H1 (cell line): ENCODE measurements around the gene PTPRG. TPM values are rescaled to one million over a fixed set of nuclear protein-coding genes. Genes with fewer than 3 reads are reported as not detected.

Experiments used
- CTCF ChIA-PET: fragments of 300-600 bp; sonication (Branson Sonifier 250); formaldehyde crosslinking; loops from one replicate; lab custom pipeline; 2021; ENCODE audit not compliant: partially characterized antibody; lab: Charles Lee
- POLR2A ChIA-PET: fragments of 300-600 bp; sonication (Branson Sonifier 250); formaldehyde crosslinking; loops from one replicate; lab custom pipeline; 2021; ENCODE audit warnings: inconsistent platforms; ENCODE audit not compliant: partially characterized antibody; lab: Charles Lee
- DNase-seq, 2 experiments: peaks; one replicate each; pipeline versions ENCODE4 v3.0.0 to v3.0.0-alpha.2; 2010 to 2022; ENCODE audit warnings: low spot score in 2 of 2, low read depth in 1 of 2, mixed read lengths in 1 of 2
- FAIRE-seq: peaks from 2 replicates; lab custom pipeline; 2011; peaks lifted over from hg19 to GRCh38; lab: Jason Lieb, UNC
- H2AFZ ChIP-seq: 2 replicates; pipeline ENCODE4 v1.8.1; 2012; ENCODE audit warnings: low read length, inconsistent platforms
- H2AK5ac ChIP-seq: 2 replicates; pipeline ENCODE4 v1.6.1; 2013; ENCODE audit warnings: low read depth, low read length
- H2BK120ac ChIP-seq: replicated peaks from 2 replicates; pipeline ENCODE3; 2013; ENCODE audit warnings: low read depth, low read length, inconsistent platforms
- H2BK12ac ChIP-seq: 2 replicates; pipeline ENCODE4 v1.6.1; 2013; ENCODE audit warnings: low read depth, low read length
- H2BK15ac ChIP-seq: 2 replicates; pipeline ENCODE4 v1.6.1; 2013; ENCODE audit warnings: low read length
- H2BK20ac ChIP-seq: 2 replicates; pipeline ENCODE4 v1.6.1; 2013; ENCODE audit warnings: low read length
- H2BK5ac ChIP-seq: 2 replicates; pipeline ENCODE4 v1.6.1; 2013; ENCODE audit warnings: low read depth, low read length
- H3K14ac ChIP-seq: 2 replicates; pipeline ENCODE4 v1.6.1; 2013; ENCODE audit warnings: inconsistent platforms; ENCODE audit not compliant: insufficient read length
- H3K18ac ChIP-seq: 2 replicates; pipeline ENCODE4 v1.6.1; 2013; ENCODE audit warnings: low read length; ENCODE audit errors: extremely low read depth
- H3K23ac ChIP-seq: 2 replicates; pipeline ENCODE4 v1.6.1; 2013; ENCODE audit warnings: inconsistent platforms; ENCODE audit not compliant: insufficient read length
- H3K23me2 ChIP-seq: 2 replicates; pipeline ENCODE4 v1.6.1; 2013; ENCODE audit warnings: low read depth, low read length
- H3K27ac ChIP-seq: 2 replicates; pipeline ENCODE4 v1.6.1; 2011; ENCODE audit warnings: low read depth, low read length, inconsistent platforms
- H3K27me3 ChIP-seq, 4 experiments: replicated peaks in 1 of 4; 1 replicate in 1 of 4; 2 replicates in 3 of 4; pipeline versions ENCODE4 v1.6.1 to v1.8.1; 2011 to 2013; ENCODE audit warnings: low read length in 3 of 4, mild to moderate bottlenecking in 3 of 4, inconsistent platforms in 2 of 4, mixed read lengths in 2 of 4, moderate library complexity in 1 of 4; ENCODE audit not compliant: control insufficient read depth in 3 of 4, insufficient read depth in 3 of 4; ENCODE audit errors: extremely low read depth in 1 of 4
- H3K36me3 ChIP-seq, 4 experiments: 2 replicates each; pipeline versions ENCODE4 v1.6.1 to v1.8.1; 2011 to 2013; ENCODE audit warnings: mild to moderate bottlenecking in 4 of 4, low read length in 3 of 4, moderate library complexity in 2 of 4, control low read depth in 1 of 4, inconsistent platforms in 1 of 4; ENCODE audit not compliant: insufficient read depth in 4 of 4, control insufficient read depth in 2 of 4
- H3K4ac ChIP-seq: replicated peaks from 2 replicates; pipeline ENCODE3; 2013; ENCODE audit warnings: low read length, low read depth, mixed read lengths, inconsistent platforms; ENCODE audit not compliant: insufficient read length
- H3K4me1 ChIP-seq, 4 experiments: replicated peaks in 1 of 4; 1 replicate in 1 of 4; 2 replicates in 3 of 4; pipeline versions ENCODE4 v1.6.1 to v1.8.1; 2011 to 2013; ENCODE audit warnings: low read length in 3 of 4, inconsistent platforms in 2 of 4, mixed read lengths in 1 of 4; ENCODE audit not compliant: insufficient read depth in 4 of 4, control insufficient read depth in 3 of 4
- H3K4me2 ChIP-seq, 2 experiments: 2 replicates each; pipeline versions ENCODE4 v1.6.1 to v1.8.1; 2011 to 2013; ENCODE audit warnings: low read depth in 2 of 2, low read length in 2 of 2, control low read depth in 1 of 2, inconsistent platforms in 1 of 2, mild to moderate bottlenecking in 1 of 2; ENCODE audit not compliant: insufficient read depth in 1 of 2
- H3K4me3 ChIP-seq, 4 experiments: fragments of 200-600, 300-600 bp in 1 of 4; sonication (generic), shearing (Covaris generic), sonication (Bioruptor Twin) in 1 of 4; 2 replicates each; pipeline versions ENCODE4 v1.5.1 to v1.8.1; 2011 to 2016; ENCODE audit warnings: low read length in 4 of 4, low read depth in 3 of 4, control low read depth in 2 of 4, inconsistent platforms in 2 of 4, mild to moderate bottlenecking in 2 of 4, mixed read lengths in 1 of 4, moderate library complexity in 1 of 4; ENCODE audit not compliant: insufficient read depth in 2 of 4; ENCODE audit errors: extremely low read depth in 1 of 4
- H3K56ac ChIP-seq: replicated peaks from 2 replicates; pipeline ENCODE3; 2013; ENCODE audit warnings: low read depth, mild to moderate bottlenecking, mixed read lengths, low read length, inconsistent platforms; ENCODE audit not compliant: insufficient read length
- H3K79me1 ChIP-seq: 2 replicates; pipeline ENCODE4 v1.6.1; 2013; ENCODE audit warnings: low read depth, low read length, control low read depth
- H3K79me2 ChIP-seq, 2 experiments: 2 replicates each; pipeline versions ENCODE4 v1.6.1 to v1.8.1; 2012 to 2013; ENCODE audit warnings: low read length in 2 of 2, mild to moderate bottlenecking in 2 of 2, inconsistent platforms in 1 of 2; ENCODE audit not compliant: insufficient read depth in 2 of 2, control insufficient read depth in 1 of 2
- H3K9ac ChIP-seq, 4 experiments: replicated peaks in 1 of 4; 1 replicate in 1 of 4; 2 replicates in 3 of 4; pipeline versions ENCODE4 v1.6.1 to v1.8.1; 2011 to 2013; ENCODE audit warnings: low read depth in 3 of 4, low read length in 3 of 4, control low read depth in 2 of 4, mild to moderate bottlenecking in 2 of 4, moderate library complexity in 2 of 4, inconsistent platforms in 1 of 4; ENCODE audit errors: extremely low read depth in 1 of 4
- H3K9me3 ChIP-seq, 2 experiments: 2 replicates each; pipeline versions ENCODE4 v1.6.1 to v1.8.1; 2012 to 2013; ENCODE audit warnings: mild to moderate bottlenecking in 2 of 2, moderate library complexity in 2 of 2, control low read depth in 1 of 2, inconsistent platforms in 1 of 2, low read depth in 1 of 2, low read length in 1 of 2, mixed read lengths in 1 of 2; ENCODE audit not compliant: insufficient read depth in 2 of 2
- H4K20me1 ChIP-seq, 2 experiments: replicated peaks in 1 of 2; 2 replicates each; pipeline versions ENCODE3 to v1.8.1; 2011 to 2013; ENCODE audit warnings: inconsistent platforms in 2 of 2, low read length in 2 of 2, mild to moderate bottlenecking in 1 of 2; ENCODE audit not compliant: insufficient read depth in 2 of 2, control insufficient read depth in 1 of 2
- H4K5ac ChIP-seq: 2 replicates; pipeline ENCODE4 v1.6.1; 2013; ENCODE audit warnings: low read length, low read depth, mixed read lengths, inconsistent platforms; ENCODE audit not compliant: insufficient read length
- H4K8ac ChIP-seq: 2 replicates; pipeline ENCODE4 v1.8.0; 2013; ENCODE audit warnings: mild to moderate bottlenecking, moderate library complexity, low read length, inconsistent platforms; ENCODE audit not compliant: insufficient read depth; ENCODE audit errors: extremely low read depth
- H4K91ac ChIP-seq: replicated peaks from 2 replicates; pipeline ENCODE3; 2013; ENCODE audit warnings: low read length, mixed read lengths, inconsistent platforms; ENCODE audit not compliant: insufficient read length
- TAF1 ChIP-seq: IDR thresholded peaks from 2 replicates; pipeline ENCODE4 v1.6.1; 2011; ENCODE audit warnings: mild to moderate bottlenecking, low read depth, low read length
- WGBS, 2 experiments: shearing (Covaris generic) in 1 of 2; methylation state at CpG; one replicate each; pipeline versions ENCODE4 v1.1.6 to v1.1.7; 2013 to 2015; ENCODE audit warnings: low lambda C conversion rate in 2 of 2, mixed read lengths in 2 of 2, inconsistent platforms in 1 of 2, low coverage in 1 of 2, missing lambda C conversion rate in 1 of 2; ENCODE audit not compliant: insufficient replicate concordance in 2 of 2, insufficient coverage in 1 of 2, insufficient read length in 1 of 2; ENCODE audit errors: extremely low coverage in 1 of 2, missing lambda C conversion rate in 1 of 2; 5-methylcytosine and 5-hydroxymethylcytosine counted together
- polyA plus RNA-seq, 7 experiments: library from polyadenylated mRNA; depleted of rRNA in 3 of 7; stranded (reverse) in 5 of 7; unstranded in 2 of 7; fragments of >200 nt in 5 of 7; fragments of 200-250 nt in 2 of 7; gene quantifications; 1 replicate in 5 of 7; 2 replicates in 1 of 7; 4 replicates in 1 of 7; pipeline versions ENCODE4 v1.2.1 to v1.2.3, GENCODE V29; 2011 to 2013; ENCODE audit warnings: missing spikeins in 2 of 7, mixed read lengths in 2 of 7
- total RNA-seq: library from RNA; stranded (reverse); fragmentation: NEBNext Ultra II Directional; extraction: Animal tissue kit (Norgen Biotek cat#: 25700); gene quantifications from 2 replicates; pipeline ENCODE4 v1.2.1, GENCODE V29; 2021

PTPRG gene
- total and polyA plus RNA-seq, 2 of the 8 experiments (the other 6 are each of a cell fraction or from before 2014, with no cell fraction given), result 23.3 to 96.2 TPM

DNA sequence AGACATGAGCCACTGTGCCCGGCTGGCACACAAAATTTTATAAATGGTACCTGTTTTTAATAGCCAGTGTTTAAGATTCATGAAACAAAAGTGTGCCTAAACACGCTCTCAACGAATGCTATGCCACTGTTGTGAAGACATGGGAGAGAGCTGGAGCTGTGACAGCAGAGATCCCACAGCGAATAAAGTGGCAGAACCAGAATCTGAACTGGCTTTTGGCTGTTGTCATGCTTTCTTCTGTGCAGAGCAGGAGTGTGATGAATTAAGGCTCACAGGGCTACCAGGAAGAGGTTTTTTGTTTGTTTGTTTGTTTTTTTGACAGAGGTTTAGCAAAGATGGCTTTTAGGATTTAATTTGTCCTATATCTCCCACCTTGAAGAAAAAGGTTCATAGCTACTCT is 14.5 kb downstream of the PTPRG start:
- Histone ChIP-seq H3K36me3 (peaks cover 0 to 3% (median 0%) of the 10 kb centered on the region in 4 experiments; a peak in 1 of 8 replicates), H4K5ac (no peak overlapping the region), H2AFZ (no peak overlapping the region), H3K27me3 (no peaks in the 10 kb centered on the region), H3K79me1 (peaks cover 18% of the 10 kb centered on the region), H3K9me3 (no peaks in the 10 kb centered on the region), H3K18ac (no peak overlapping the region), H3K23ac (no peak overlapping the region), H3K4me1 (peaks cover 3 to 41% (median 15%) of the 10 kb centered on the region in 4 experiments; a peak in 6 of 7 replicates), H3K4ac (no peak overlapping the region), H3K4me3 (no peak overlapping the region), H2BK20ac (no peak overlapping the region), H2BK120ac (no peak overlapping the region), H3K23me2 (no peaks in the 10 kb centered on the region), H2BK5ac (no peak overlapping the region), H3K56ac (no peak overlapping the region), H2BK12ac (no peak overlapping the region), H2BK15ac (no peak overlapping the region), H3K27ac (no peak overlapping the region), H4K8ac (no peak overlapping the region), H3K79me2 (peaks cover 62 to 100% of the 10 kb centered on the region in 2 experiments), H3K4me2 (no peak overlapping the region), H3K9ac (no peak overlapping the region), H3K14ac (no peak overlapping the region), H4K20me1 (peaks cover 53% of the 10 kb centered on the region in 2 experiments), H2AK5ac (no peak overlapping the region), H4K91ac (no peak overlapping the region)
- no peak for FAIRE-seq
- DNase-seq, result no peak
- WGBS, 2 experiments, result 96% methylated on average over 4 of the region's 4 CpGs; no CpG with 5 or more reads in 1 of the 2 experiments
- CTCF ChIA-PET, result interaction anchor here (0.9 to 3.1 kb wide), 3 partner anchors 8 to 29 kb away, joined by 3 to 14 read pairs (median 8); no protein-coding TSS in a partner anchor
- POLR2A ChIA-PET, result interaction anchor here (0.9 to 15.0 kb wide), 3 partner anchors 11 to 17 kb away, joined by 3 to 200 read pairs (median 19); partner anchors contain the start of gene PTPRG
- no peak for TF ChIP-seq TAF1
